Endothelial cell of umbilical vein (primary cell): ENCODE data around the gene TM2D1.
"Not testable (repeated sequence)": the region's sequence is repeated elsewhere in the genome, so short reads cannot be mapped to it uniquely, and the experiment has no call there.

Experiments
- EZH2 ChIP-seq: IDR thresholded peaks from 2 replicates; pipeline ENCODE4 v1.6.1; 2012; ENCODE audit warnings: borderline replicate concordance, low read depth, mild to moderate bottlenecking, moderate library complexity, low read length, inconsistent platforms; ENCODE audit not compliant: severe bottlenecking
- FOS ChIP-seq: IDR thresholded peaks from 2 replicates; pipeline ENCODE4 v1.6.1; 2011; ENCODE audit warnings: mild to moderate bottlenecking, low read length, moderate library complexity, borderline replicate concordance; ENCODE audit not compliant: insufficient read depth
- POLR2A ChIP-seq: IDR thresholded peaks from 2 replicates; pipeline ENCODE4 v1.6.1; 2012; ENCODE audit warnings: low read depth, mild to moderate bottlenecking, control low read depth, low read length
- POLR2AphosphoS5 ChIP-seq: IDR thresholded peaks from 2 replicates; pipeline ENCODE4 v1.6.1; 2012; ENCODE audit warnings: low read depth, mild to moderate bottlenecking, control low read depth, low read length, moderate library complexity; ENCODE audit not compliant: insufficient read depth
- TF ChIP-seq, protein P1 (sequence below), 2 donors: IDR thresholded peaks; 1 replicate in 1 of 2; 2 replicates in 1 of 2; pipeline ENCODE4 v1.5.1; 2011; ENCODE audit warnings: low read length in 2 of 2, mild to moderate bottlenecking in 2 of 2, moderate library complexity in 2 of 2, control low read depth in 1 of 2, inconsistent platforms in 1 of 2, low read depth in 1 of 2; ENCODE audit not compliant: insufficient read depth in 1 of 2; ENCODE audit errors: extremely low read depth in 1 of 2

GRCh38 chr1:61730679-61731078 is 5.7 kb upstream of the TM2D1 start:
- TF ChIP-seq, protein P1, sequence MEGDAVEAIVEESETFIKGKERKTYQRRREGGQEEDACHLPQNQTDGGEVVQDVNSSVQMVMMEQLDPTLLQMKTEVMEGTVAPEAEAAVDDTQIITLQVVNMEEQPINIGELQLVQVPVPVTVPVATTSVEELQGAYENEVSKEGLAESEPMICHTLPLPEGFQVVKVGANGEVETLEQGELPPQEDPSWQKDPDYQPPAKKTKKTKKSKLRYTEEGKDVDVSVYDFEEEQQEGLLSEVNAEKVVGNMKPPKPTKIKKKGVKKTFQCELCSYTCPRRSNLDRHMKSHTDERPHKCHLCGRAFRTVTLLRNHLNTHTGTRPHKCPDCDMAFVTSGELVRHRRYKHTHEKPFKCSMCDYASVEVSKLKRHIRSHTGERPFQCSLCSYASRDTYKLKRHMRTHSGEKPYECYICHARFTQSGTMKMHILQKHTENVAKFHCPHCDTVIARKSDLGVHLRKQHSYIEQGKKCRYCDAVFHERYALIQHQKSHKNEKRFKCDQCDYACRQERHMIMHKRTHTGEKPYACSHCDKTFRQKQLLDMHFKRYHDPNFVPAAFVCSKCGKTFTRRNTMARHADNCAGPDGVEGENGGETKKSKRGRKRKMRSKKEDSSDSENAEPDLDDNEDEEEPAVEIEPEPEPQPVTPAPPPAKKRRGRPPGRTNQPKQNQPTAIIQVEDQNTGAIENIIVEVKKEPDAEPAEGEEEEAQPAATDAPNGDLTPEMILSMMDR (IDR thresholded peaks at IDR 0.05; ENCODE audit: extremely low read depth in 1 of 2, insufficient read depth in 1 of 2, low read depth in 1 of 2, low read length in 2 of 2): not testable (repeated sequence)
- TF ChIP-seq EZH2, POLR2AphosphoS5, POLR2A, FOS: not testable (repeated sequence)
